ENCODE results near the gene OR51G1.

Gene OR51G1

GRCh38 chr11:4936745-4937144 is 12.6 kb upstream of the OR51G1 start:
- Histone ChIP-seq H3K9me3 (no peaks in the 10 kb centered on the region), H3K4me3 (ENCODE audit: low read depth in 1 of 2, low read length in 1 of 2) (no peak overlapping the region), H3K27me3 (no peaks in the 10 kb centered on the region), H3K27ac (no peak overlapping the region), H3K4me1 (ENCODE audit: control insufficient read depth in 1 of 2, insufficient read depth in 1 of 2, low read depth in 1 of 2, low read length in 1 of 2) (no peaks in the 10 kb centered on the region), H3K36me3 (no peaks in the 10 kb centered on the region)
- no peak for TF ChIP-seq CTCF (IDR thresholded peaks at IDR 0.05)

- no peak overlapping the region for H3K27ac ChIP-seq
- H3K4me1 ChIP-seq (ENCODE audit: control insufficient read depth in 1 of 2, insufficient read depth in 1 of 2, low read depth in 1 of 2, low read length in 1 of 2) = no peaks in the 10 kb centered on the region
- H3K36me3 ChIP-seq = no peaks in the 10 kb centered on the region
- no peaks in the 10 kb centered on the region for H3K27me3 ChIP-seq
- TF ChIP-seq CTCF (IDR thresholded peaks at IDR 0.05) = no peak
- no peaks in the 10 kb centered on the region for H3K9me3 ChIP-seq
- no peak overlapping the region for H3K4me3 ChIP-seq (ENCODE audit: low read depth in 1 of 2, low read length in 1 of 2)
These were observed 8.6 kb upstream of the OR51G1 start for GRCh38 chr11:4932751-4933150.

- no peak overlapping the region for H3K4me3 ChIP-seq (ENCODE audit: low read depth in 1 of 2, low read length in 1 of 2)
- no peaks in the 10 kb centered on the region for H3K36me3 ChIP-seq
- no peak overlapping the region for H3K27ac ChIP-seq
- H3K27me3 ChIP-seq = no peaks in the 10 kb centered on the region
- TF ChIP-seq CTCF (IDR thresholded peaks at IDR 0.05) = no peak
- H3K4me1 ChIP-seq (ENCODE audit: control insufficient read depth in 1 of 2, insufficient read depth in 1 of 2, low read depth in 1 of 2, low read length in 1 of 2) = no peaks in the 10 kb centered on the region
- H3K9me3 ChIP-seq = no peaks in the 10 kb centered on the region
These were observed 2.5 kb upstream of the OR51G1 start for GRCh38 chr11:4926608-4927007.

- Histone ChIP-seq H3K27me3 (no peaks in the 10 kb centered on the region), H3K36me3 (no peaks in the 10 kb centered on the region), H3K9me3 (no peaks in the 10 kb centered on the region), H3K4me1 (ENCODE audit: control insufficient read depth in 1 of 2, insufficient read depth in 1 of 2, low read depth in 1 of 2, low read length in 1 of 2) (no peaks in the 10 kb centered on the region), H3K27ac (no peak overlapping the region), H3K4me3 (ENCODE audit: low read depth in 1 of 2, low read length in 1 of 2) (no peak overlapping the region)
- TF ChIP-seq CTCF (IDR thresholded peaks at IDR 0.05) = no peak
These were observed 1.8 kb downstream of the OR51G1 start for GRCh38 chr11:4922304-4922703.

GRCh38 chr11:4921796-4922195 is 2.3 kb downstream of the OR51G1 start:
- Histone ChIP-seq H3K27ac (no peak overlapping the region), H3K4me1 (ENCODE audit: control insufficient read depth in 1 of 2, insufficient read depth in 1 of 2, low read depth in 1 of 2, low read length in 1 of 2) (no peaks in the 10 kb centered on the region), H3K27me3 (no peaks in the 10 kb centered on the region), H3K36me3 (no peaks in the 10 kb centered on the region), H3K4me3 (ENCODE audit: low read depth in 1 of 2, low read length in 1 of 2) (no peak overlapping the region), H3K9me3 (no peaks in the 10 kb centered on the region)
- TF ChIP-seq CTCF (IDR thresholded peaks at IDR 0.05) = no peak

GRCh38 chr11:4919250-4919649 is 4.9 kb downstream of the OR51G1 start, which contains the start of gene OR51G2:
OR51G2 (minus strand) TSS chr11:4919350; CDS start chr11:4915663, 3,687 bp downstream.
- Histone ChIP-seq H3K4me3 (ENCODE audit: low read depth in 1 of 2, low read length in 1 of 2) (no peak within 1 kb of the TSS), H3K27ac (no peak within 1 kb of the TSS), H3K36me3 (no peaks in the 10 kb centered on the region), H3K27me3 (no peaks in the 10 kb centered on the region), H3K4me1 (ENCODE audit: control insufficient read depth in 1 of 2, insufficient read depth in 1 of 2, low read depth in 1 of 2, low read length in 1 of 2) (no peaks in the 10 kb centered on the region), H3K9me3 (no peaks in the 10 kb centered on the region)
- no peak for TF ChIP-seq CTCF (IDR thresholded peaks at IDR 0.05)
